ENCODE data around the gene ZNF222.

Gene ZNF222

DNA sequence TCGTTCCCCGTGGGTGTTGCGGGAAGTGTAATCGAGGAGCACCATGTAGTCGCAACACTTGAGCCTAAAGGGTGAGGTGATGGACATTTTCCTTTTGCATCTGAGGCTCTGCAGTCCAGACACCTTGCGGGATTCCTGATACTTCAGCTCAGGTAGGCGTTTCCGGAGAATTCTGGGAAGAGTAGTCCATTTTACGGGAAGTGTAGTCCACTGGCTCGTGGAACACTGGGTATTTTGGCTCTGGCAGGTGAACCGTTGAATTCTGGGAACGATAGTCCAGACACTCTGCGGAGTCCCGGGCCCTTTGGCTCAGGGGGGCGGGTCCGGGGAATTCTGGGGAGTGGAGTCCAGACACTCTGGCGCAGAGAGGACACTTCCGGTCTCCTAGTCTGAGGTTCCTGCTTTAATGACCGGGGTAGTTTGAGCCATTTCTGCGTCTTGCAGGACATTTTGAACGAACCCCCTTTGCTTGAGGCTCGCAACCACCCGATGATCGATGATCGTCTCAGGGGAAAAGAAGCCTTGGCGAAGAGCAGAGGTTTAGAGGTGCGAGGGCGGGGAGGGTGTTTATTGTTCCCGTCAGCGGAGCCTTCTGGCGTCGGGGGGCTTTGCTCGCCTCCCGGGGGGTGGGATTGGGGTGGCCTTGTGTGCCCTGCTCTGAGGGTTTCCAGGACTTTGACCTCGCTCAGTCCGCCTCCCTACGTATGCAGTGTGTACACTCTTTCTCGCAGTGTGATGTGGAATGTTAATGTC lies 26.6 kb downstream of the ZNF222 start, which contains the start of gene ZNF223:
Gene ZNF223 (plus strand): TSS at position 387 of the 753 bp plus-strand sequence. CDS start 3,141 bp downstream, outside the sequence.
- DNase-seq (ENCODE audit: low read depth in 3 of 3), result peak; percentile 54 to 62 (median 57)

- no peak for DNase-seq (ENCODE audit: low read depth in 3 of 3)
These were observed 30.7 kb downstream of the ZNF222 start for GRCh38 chr19:44055870-44056269.

GRCh38 chr19:44059229-44059628 lies 34.0 kb downstream of the ZNF222 start:
- DNase-seq (ENCODE audit: low read depth in 3 of 3), result no peak

GRCh38 chr19:44061038-44061437 lies 35.9 kb downstream of the ZNF222 start:
- DNase-seq (ENCODE audit: low read depth in 3 of 3), result no peak

DNA sequence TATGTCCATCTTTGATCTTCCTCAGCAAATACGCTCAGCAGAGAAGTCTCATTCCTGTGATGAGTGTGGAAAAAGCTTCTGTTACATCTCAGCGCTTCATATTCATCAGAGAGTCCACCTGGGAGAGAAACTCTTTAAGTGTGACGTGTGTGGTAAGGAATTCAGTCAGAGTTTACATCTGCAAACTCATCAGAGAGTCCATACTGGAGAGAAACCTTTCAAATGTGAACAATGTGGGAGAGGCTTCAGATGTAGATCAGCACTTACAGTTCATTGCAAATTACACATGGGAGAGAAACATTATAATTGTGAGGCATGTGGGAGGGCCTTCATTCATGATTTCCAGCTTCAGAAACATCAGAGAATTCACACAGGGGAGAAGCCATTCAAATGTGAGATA lies 41.1 kb downstream of the ZNF222 start:
- no peak for DNase-seq (ENCODE audit: low read depth in 3 of 3)

GRCh38 chr19:44069415-44069814 lies 44.2 kb downstream of the ZNF222 start:
- DNase-seq (ENCODE audit: low read depth in 3 of 3), result no peak

- DNase-seq (ENCODE audit: low read depth in 3 of 3), result peak; percentile 71 to 80 (median 79)
These were observed 46.8 kb downstream of the ZNF222 start, which contains the start of gene ZNF284 for GRCh38 chr19:44071824-44072542. ZNF284 (plus strand) TSS chr19:44072159; CDS start chr19:44076390, 4,231 bp downstream.

DNA sequence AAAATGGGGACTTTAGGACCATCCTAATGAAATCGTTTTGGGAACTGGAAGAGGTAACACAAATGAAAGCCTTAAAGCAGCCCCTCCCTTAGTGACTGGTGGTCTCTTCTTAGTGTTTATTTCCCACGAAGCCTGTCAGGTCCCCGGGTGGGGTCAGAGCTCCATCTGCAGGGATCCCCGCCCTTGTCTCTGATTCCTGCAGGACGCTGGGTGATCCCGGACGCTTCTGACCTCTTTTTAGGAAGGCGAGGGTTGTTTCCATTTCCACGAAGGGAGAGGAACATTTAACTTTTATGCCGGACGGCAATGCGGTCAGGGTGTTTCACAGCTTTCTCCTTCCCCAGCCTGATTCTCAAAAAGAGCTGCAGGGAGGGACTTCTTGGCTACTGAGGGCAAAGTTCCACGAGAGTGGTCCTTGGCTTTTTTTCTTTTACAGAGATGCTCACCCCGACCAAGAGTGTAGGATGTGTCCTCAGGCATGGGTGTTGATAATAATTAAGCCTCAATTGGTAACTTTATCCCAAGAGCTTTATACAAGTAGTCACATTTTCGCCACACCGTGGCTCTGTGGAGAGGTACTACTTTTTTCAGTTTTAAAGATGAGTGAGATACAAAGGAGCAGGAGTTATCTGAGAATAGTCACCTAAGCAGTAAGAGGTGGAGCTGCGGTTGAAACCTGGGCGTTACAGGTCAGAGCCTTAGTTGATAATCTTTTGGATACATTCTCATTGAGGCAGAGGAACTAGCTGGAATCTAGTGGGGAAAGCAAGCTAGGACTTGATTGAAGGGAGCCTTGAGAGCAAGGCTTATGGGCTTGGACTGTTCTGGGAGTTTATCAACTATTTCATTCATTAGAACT lies 47.6 kb downstream of the ZNF222 start:
- DNase-seq (ENCODE audit: low read depth in 3 of 3), result no peak

DNA sequence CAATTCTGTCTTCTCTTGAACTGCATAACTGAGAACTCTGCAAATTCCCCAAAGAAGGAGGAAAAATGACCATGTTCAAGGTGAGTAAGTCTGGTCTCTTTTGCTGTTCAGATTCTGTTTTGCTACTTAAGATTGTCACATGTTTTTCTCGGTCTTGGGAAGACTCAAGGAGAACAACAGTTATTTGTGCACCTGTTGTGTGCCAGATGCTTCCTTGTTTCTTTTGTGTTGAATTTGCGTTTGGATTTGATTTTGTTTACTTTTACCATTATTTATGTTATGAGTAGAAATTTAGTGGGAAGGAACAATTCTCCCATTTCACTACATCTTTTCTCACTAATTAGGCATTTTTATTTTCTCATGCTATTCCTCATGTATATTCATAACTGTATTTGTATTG lies 51.1 kb downstream of the ZNF222 start:
- DNase-seq (ENCODE audit: low read depth in 3 of 3), result no peak

All from stimulated activated CD4-positive, alpha-beta T cell treated with anti-CD3 and anti-CD28 coated beads, TNF-alpha, amount 100 ng/mL, for 24 hours (primary cell).